Hematopoietic multipotent progenitor cell treated with erythropoietin and hydrocortisone succinate and interleukin-3 and kit ligand, for 6 days (in vitro differentiated cells): ENCODE results near the gene RAB40A.
"Not testable (repeated sequence)": the region's sequence is repeated elsewhere in the genome, so short reads cannot be mapped to it uniquely, and the experiment has no call there.

ENCODE experiments used
- DNase-seq: peaks from one replicate; pipeline ENCODE4 v3.0.0-alpha.2; 2015

The RAB40A gene

GRCh38 chrX:103520386-103520785 lies 1.1 kb upstream of the RAB40A start:
- DNase-seq = no peak

GRCh38 chrX:103518571-103518970 lies 718 bp downstream of the RAB40A start:
- no peak for DNase-seq

- no peak for DNase-seq
Observed at GRCh38 chrX:103517246-103517645, 2.0 kb downstream of the RAB40A start.

- DNase-seq = no peak
Observed at GRCh38 chrX:103513476-103514108, 5.7 kb downstream of the RAB40A start.

- no peak for DNase-seq
Observed at GRCh38 chrX:103513067-103513466, 6.2 kb downstream of the RAB40A start.

GRCh38 chrX:103510031-103510430 lies 9.3 kb downstream of the RAB40A start:
- no peak for DNase-seq

GRCh38 chrX:103503853-103504207 lies 15.5 kb downstream of the RAB40A start:
- DNase-seq = no peak

GRCh38 chrX:103503163-103503852 lies 16.0 kb downstream of the RAB40A start:
- no peak for DNase-seq

- no peak for DNase-seq
Observed at GRCh38 chrX:103498786-103499185, 20.5 kb downstream of the RAB40A start.

GRCh38 chrX:103495786-103496185 lies 23.5 kb downstream of the RAB40A start:
- no peak for DNase-seq

- DNase-seq = not testable (repeated sequence)
Observed at GRCh38 chrX:103493578-103493977, 25.7 kb downstream of the RAB40A start.

- DNase-seq = peak; percentile 54
Observed at GRCh38 chrX:103489733-103490132, 29.6 kb downstream of the RAB40A start.

GRCh38 chrX:103488794-103489193 lies 30.5 kb downstream of the RAB40A start:
- DNase-seq = no peak

- peak; percentile 11 for DNase-seq
Observed at GRCh38 chrX:103488332-103488731, 31.0 kb downstream of the RAB40A start.

- DNase-seq = no peak
Observed at GRCh38 chrX:103483720-103484119, 35.6 kb downstream of the RAB40A start.

- DNase-seq = no peak
Observed at GRCh38 chrX:103480526-103480925, 38.8 kb downstream of the RAB40A start.

- no peak for DNase-seq
Observed at GRCh38 chrX:103477496-103477895, 41.8 kb downstream of the RAB40A start.

GRCh38 chrX:103475381-103475780 lies 43.9 kb downstream of the RAB40A start:
- no peak for DNase-seq

- peak; percentile 55 for DNase-seq
Observed at GRCh38 chrX:103469977-103470376, 49.3 kb downstream of the RAB40A start.

- DNase-seq = peak; percentile 15
Observed at GRCh38 chrX:103467887-103468286, 51.4 kb downstream of the RAB40A start.

- no peak for DNase-seq
Observed at GRCh38 chrX:103467156-103467555, 52.1 kb downstream of the RAB40A start.

GRCh38 chrX:103464774-103465117 lies 54.5 kb downstream of the RAB40A start:
- DNase-seq = peak; percentile 82

- peak; percentile 68 for DNase-seq
Observed at GRCh38 chrX:103464072-103464773, 55.1 kb downstream of the RAB40A start.

- no peak for DNase-seq
Observed at GRCh38 chrX:103461156-103461555, 58.1 kb downstream of the RAB40A start.
